Activated CD8-positive, alpha-beta T cell treated with anti-CD3 and anti-CD28 coated beads for 36 hours (primary cell): ENCODE results near the gene PSMG3. TPM values are rescaled to one million over a fixed set of nuclear protein-coding genes. Genes with fewer than 3 reads are reported as not detected.

Experiments used
- ATAC-seq: fragments of 200-7000 bp; cut with Tn5 transposase; one replicate; pipeline ENCODE4 v1.10.0; 2021; ENCODE audit warnings: mild to moderate bottlenecking, moderate library complexity
- CTCF ChIA-PET: fragments of 350-600 bp; sonication (Branson Sonifier 250); formaldehyde crosslinking; loops from one replicate; lab custom pipeline; 2021; ENCODE audit warnings: antibody characterized with exemption; lab: Charles Lee
- POLR2A ChIA-PET: fragments of 350-600 bp; sonication (Branson Sonifier 250); formaldehyde crosslinking; loops from one replicate; lab custom pipeline; 2021; ENCODE audit warnings: antibody characterized with exemption; lab: Charles Lee
- DNase-seq: peaks from one replicate; pipeline ENCODE4 v3.0.0-alpha.2; 2020
- H3K27ac Mint-ChIP-seq: one replicate; pipeline ENCODE4 v1.8.0; 2021; ENCODE audit warnings: mild to moderate bottlenecking, mixed read lengths
- H3K27me3 Mint-ChIP-seq: one replicate; pipeline ENCODE4 v1.8.0; 2021; ENCODE audit warnings: mixed read lengths
- H3K36me3 Mint-ChIP-seq: one replicate; pipeline ENCODE4 v1.8.0; 2021; ENCODE audit warnings: low read depth, mixed read lengths
- H3K4me1 Mint-ChIP-seq: one replicate; pipeline ENCODE4 v1.8.0; 2021; ENCODE audit warnings: low read depth, mixed read lengths
- H3K4me3 Mint-ChIP-seq: one replicate; pipeline ENCODE4 v1.8.0; 2021; ENCODE audit warnings: mild to moderate bottlenecking, moderate library complexity, mixed read lengths
- H3K9me3 Mint-ChIP-seq: one replicate; pipeline ENCODE4 v1.8.0; 2021; ENCODE audit warnings: mixed read lengths
- CTCF ChIP-seq: fragments of 200-600 bp; IDR thresholded peaks from one replicate; pipeline ENCODE4 v1.8.0; 2022; ENCODE audit warnings: antibody characterized with exemption, mild to moderate bottlenecking
- intact Hi-C: fragments of 100-400 bp; cut with micrococcal nuclease; formaldehyde crosslinking; loops from one replicate; pipeline ENCODE4 v1.10.0; 2022
- total RNA-seq, 2 experiments: library from RNA; stranded (reverse); gene quantifications; one replicate each; pipeline ENCODE4 v1.2.3, GENCODE V29; 2021

Gene PSMG3
- total RNA-seq, 2 experiments from 2014 or later, result 38.9 to 41.5 TPM

GRCh38 chr7:1535100-1535458, 34.8 kb downstream of the PSMG3 start:
- intact Hi-C loops, result no loop called here
- CTCF ChIA-PET, result no interaction called here
- POLR2A ChIA-PET, result interaction anchor here (0.6 kb wide), 1 partner anchor 26 kb away, joined by 3 read pairs; no protein-coding TSS in a partner anchor
- DNase-seq (no peak), ATAC-seq (no peak)
- Mint-ChIP-seq H3K9me3 (no peaks in the 10 kb centered on the region), H3K27ac (no peak overlapping the region), H3K36me3 (peaks cover 8% of the 10 kb centered on the region), H3K27me3 (no peaks in the 10 kb centered on the region), H3K4me1 (peaks cover 26% of the 10 kb centered on the region), H3K4me3 (no peak overlapping the region)
- no peak for TF ChIP-seq CTCF

GRCh38 chr7:1534330-1535099, 35.3 kb downstream of the PSMG3 start:
- no peaks in the 10 kb centered on the region for H3K27me3 Mint-ChIP-seq
- ChIA-PET POLR2A (interaction anchor here (0.6 to 3.4 kb wide), 6 partner anchors 9 to 61 kb away, joined by 3 to 13 read pairs (median 4); partner anchors contain the start of gene INTS1), CTCF (interaction anchor here (1.1 kb wide), 1 partner anchor 22 kb away, joined by 3 read pairs; the partner anchor contains the start of gene TMEM184A)
- peaks cover 26% of the 10 kb centered on the region for H3K4me1 Mint-ChIP-seq
- DNase-seq (no peak), ATAC-seq (no peak)
- H3K4me3 Mint-ChIP-seq, result no peak overlapping the region
- no peak for TF ChIP-seq CTCF
- H3K36me3 Mint-ChIP-seq, result peaks cover 8% of the 10 kb centered on the region
- H3K9me3 Mint-ChIP-seq, result no peaks in the 10 kb centered on the region
- no peak overlapping the region for H3K27ac Mint-ChIP-seq
- intact Hi-C loops, result no loop called here

GRCh38 chr7:1533547-1534329, 36.1 kb downstream of the PSMG3 start:
- H3K9me3 Mint-ChIP-seq, result no peaks in the 10 kb centered on the region
- TF ChIP-seq CTCF, result no peak
- peaks cover 6% of the 10 kb centered on the region for H3K36me3 Mint-ChIP-seq
- ATAC-seq (peak; percentile 65), DNase-seq (peak; percentile 74)
- ChIA-PET POLR2A (interaction anchor here (0.7 to 3.4 kb wide), 5 partner anchors 9 to 29 kb away, joined by 3 to 13 read pairs (median 4); partner anchors contain the start of gene INTS1), CTCF (interaction anchor here (1.1 kb wide), 1 partner anchor 23 kb away, joined by 3 read pairs; the partner anchor contains the start of gene TMEM184A)
- peak overlapping the region; percentile 91 for H3K4me3 Mint-ChIP-seq
- no peaks in the 10 kb centered on the region for H3K27me3 Mint-ChIP-seq
- intact Hi-C loops, result no loop called here
- H3K27ac Mint-ChIP-seq, result peak overlapping the region; percentile 92
- H3K4me1 Mint-ChIP-seq, result peaks cover 26% of the 10 kb centered on the region

- no peaks in the 10 kb centered on the region for H3K9me3 Mint-ChIP-seq
- DNase-seq (no peak), ATAC-seq (peak; percentile 4)
- TF ChIP-seq CTCF, result no peak
- H3K4me1 Mint-ChIP-seq, result peaks cover 26% of the 10 kb centered on the region
- peak overlapping the region; percentile 92 for H3K27ac Mint-ChIP-seq
- intact Hi-C loops, result no loop called here
- ChIA-PET POLR2A (interaction anchor here (0.7 to 3.4 kb wide), 5 partner anchors 8 to 29 kb away, joined by 3 to 13 read pairs (median 4); partner anchors contain the start of gene INTS1), CTCF (interaction anchor here (1.1 kb wide), 1 partner anchor 23 kb away, joined by 3 read pairs; the partner anchor contains the start of gene TMEM184A)
- peaks cover 6% of the 10 kb centered on the region for H3K36me3 Mint-ChIP-seq
- H3K27me3 Mint-ChIP-seq, result no peaks in the 10 kb centered on the region
- H3K4me3 Mint-ChIP-seq, result peak overlapping the region; percentile 91
Measured at GRCh38 chr7:1533255-1533546, 36.6 kb downstream of the PSMG3 start.
